ENCODE measurements around the gene FBXW7. TPM values are rescaled to one million over a fixed set of nuclear protein-coding genes. Genes with fewer than 3 reads are reported as not detected.

Gene FBXW7
- total RNA-seq, 1 experiment from 2014 or later: 27.1 TPM

DNA sequence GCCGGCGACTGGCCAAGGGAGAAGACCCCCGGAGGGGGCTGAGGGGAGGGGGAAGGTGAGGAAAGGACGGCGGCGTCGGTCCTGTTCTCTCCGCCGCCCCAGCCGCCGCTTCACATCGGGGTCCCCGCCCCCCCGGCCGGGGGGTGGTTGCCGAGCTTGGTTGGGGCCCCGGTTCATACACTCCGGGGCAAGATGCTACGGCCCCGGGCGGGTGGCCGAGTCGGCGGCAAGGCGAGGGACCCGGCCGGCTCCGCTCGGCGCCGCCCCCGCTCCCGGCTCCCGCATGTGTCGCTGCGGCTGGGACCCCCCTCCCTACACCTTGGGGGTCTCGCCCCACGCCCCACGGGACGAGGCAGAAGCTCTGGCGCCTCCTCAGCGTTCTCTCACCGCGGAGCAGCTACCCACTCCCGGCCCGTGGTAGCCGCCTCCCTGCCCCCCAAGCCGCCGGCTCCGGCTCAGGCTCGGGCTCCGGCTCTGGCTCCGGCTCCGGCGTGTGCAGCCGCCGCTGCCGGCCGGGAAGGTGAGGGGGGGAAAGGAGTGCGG is 461 bp downstream of the FBXW7 start:
- Histone ChIP-seq H2BK120ac (ENCODE audit: low read depth, low read length, poor library complexity, severe bottlenecking) (peak overlapping the region; percentile 86), H2BK15ac (ENCODE audit: low read depth, low read length) (no peak overlapping the region), H3K27me3 (ENCODE audit: insufficient read depth, low read length) (no peaks in the 10 kb centered on the region), H2AK5ac (ENCODE audit: insufficient read length, low read length) (no peak overlapping the region), H4K8ac (replicated peaks; ENCODE audit: insufficient read length, low read depth, low read length) (no peak overlapping the region), H2BK5ac (ENCODE audit: insufficient read length, low read length) (no peak overlapping the region), H3K18ac (ENCODE audit: insufficient read length, low read depth, low read length) (peak overlapping the region; percentile 18), H3K27ac (ENCODE audit: insufficient read length, low read depth, low read length) (no peak overlapping the region), H3K9ac (ENCODE audit: extremely low read depth, insufficient read length, low read length) (peak overlapping the region; percentile 59), H3K23ac (ENCODE audit: insufficient read length, low read depth, low read length) (no peak overlapping the region), H3K23me2 (ENCODE audit: insufficient read length, low read depth, low read length, poor library complexity, severe bottlenecking) (peaks cover 13% of the 10 kb centered on the region), H3K79me1 (ENCODE audit: insufficient read depth, low read depth, low read length, poor library complexity, severe bottlenecking) (peaks cover 4% of the 10 kb centered on the region), H3K4me1 (ENCODE audit: insufficient read depth, low read length) (no peaks in the 10 kb centered on the region), H3K56ac (ENCODE audit: insufficient read length, low read depth, low read length) (no peak overlapping the region), H3T11ph (ENCODE audit: low read length) (no peak overlapping the region), H4K91ac (ENCODE audit: insufficient read length, low read depth, low read length) (no peak overlapping the region), H4K20me1 (ENCODE audit: control insufficient read depth, insufficient read depth, insufficient read length) (no peaks in the 10 kb centered on the region), H2AFZ (ENCODE audit: low read length) (no peak overlapping the region), H3K9me3 (ENCODE audit: control insufficient read depth, low read depth, low read length) (no peaks in the 10 kb centered on the region), H3K4ac (ENCODE audit: low read depth, low read length) (no peak overlapping the region), H3K79me2 (ENCODE audit: insufficient read depth, low read length) (peaks cover 13% of the 10 kb centered on the region; the same call in 1 of the 2 replicates), H2BK20ac (ENCODE audit: low read depth, low read length, poor library complexity, severe bottlenecking) (no peak overlapping the region), H3K14ac (ENCODE audit: insufficient read depth, low read length) (peak overlapping the region; percentile 62), H3K4me2 (ENCODE audit: insufficient read depth, insufficient read length, low read length) (peak overlapping the region; percentile 91), H2BK12ac (ENCODE audit: insufficient read length, low read depth, low read length) (no peak overlapping the region), H4K5ac (ENCODE audit: insufficient read length, low read depth, low read length) (no peak overlapping the region)
- Mint-ChIP-seq H3K36me3 (ENCODE audit: insufficient read depth in 1 of 3, low read depth in 3 of 3) (peaks cover 9 to 19% (median 17%) of the 10 kb centered on the region in 3 experiments), H3K27ac (no peak overlapping the region; a peak in 1 of 7 replicates), H3K4me1 (peaks cover 30 to 32% of the 10 kb centered on the region in 2 experiments), H3K9me3 (peaks cover 0 to 2% of the 10 kb centered on the region in 2 experiments; a peak in 4 of 5 replicates), H3K4me3 (peak overlapping the region; percentile 98 to 99), H3K27me3 (ENCODE audit: low read depth) (no peaks in the 10 kb centered on the region)
- DNase-seq: no peak
- TF ChIP-seq, protein P1, sequence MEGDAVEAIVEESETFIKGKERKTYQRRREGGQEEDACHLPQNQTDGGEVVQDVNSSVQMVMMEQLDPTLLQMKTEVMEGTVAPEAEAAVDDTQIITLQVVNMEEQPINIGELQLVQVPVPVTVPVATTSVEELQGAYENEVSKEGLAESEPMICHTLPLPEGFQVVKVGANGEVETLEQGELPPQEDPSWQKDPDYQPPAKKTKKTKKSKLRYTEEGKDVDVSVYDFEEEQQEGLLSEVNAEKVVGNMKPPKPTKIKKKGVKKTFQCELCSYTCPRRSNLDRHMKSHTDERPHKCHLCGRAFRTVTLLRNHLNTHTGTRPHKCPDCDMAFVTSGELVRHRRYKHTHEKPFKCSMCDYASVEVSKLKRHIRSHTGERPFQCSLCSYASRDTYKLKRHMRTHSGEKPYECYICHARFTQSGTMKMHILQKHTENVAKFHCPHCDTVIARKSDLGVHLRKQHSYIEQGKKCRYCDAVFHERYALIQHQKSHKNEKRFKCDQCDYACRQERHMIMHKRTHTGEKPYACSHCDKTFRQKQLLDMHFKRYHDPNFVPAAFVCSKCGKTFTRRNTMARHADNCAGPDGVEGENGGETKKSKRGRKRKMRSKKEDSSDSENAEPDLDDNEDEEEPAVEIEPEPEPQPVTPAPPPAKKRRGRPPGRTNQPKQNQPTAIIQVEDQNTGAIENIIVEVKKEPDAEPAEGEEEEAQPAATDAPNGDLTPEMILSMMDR (conservative IDR thresholded peaks at IDR 0.05): no peak
- WGBS (ENCODE audit: extremely low coverage, insufficient read length, low lambda C conversion rate): no CpG with 5 or more reads among the region's 60 CpGs
